ENCODE data around the gene TXN2.

DNA sequence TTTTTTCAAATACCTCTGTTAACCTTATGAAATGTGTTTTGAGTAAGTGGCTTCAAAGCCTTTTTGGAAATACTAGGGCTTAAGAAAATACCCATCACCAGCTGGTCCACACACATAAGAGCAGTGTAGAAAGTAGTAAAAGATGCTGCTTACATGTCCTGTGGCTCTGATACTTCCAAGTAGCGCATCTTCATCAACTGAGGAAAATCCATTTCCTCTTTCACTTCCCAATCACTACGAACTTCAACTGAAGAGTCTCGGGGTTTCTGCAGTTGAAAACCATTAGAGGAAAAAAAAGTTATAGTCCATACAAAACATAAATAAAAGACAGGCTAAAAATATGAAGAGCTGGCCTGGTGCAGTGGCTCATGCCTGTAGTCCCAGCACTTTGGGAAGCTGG, 39.0 kb upstream of the TXN2 start:
- TF ChIP-seq, protein P1, sequence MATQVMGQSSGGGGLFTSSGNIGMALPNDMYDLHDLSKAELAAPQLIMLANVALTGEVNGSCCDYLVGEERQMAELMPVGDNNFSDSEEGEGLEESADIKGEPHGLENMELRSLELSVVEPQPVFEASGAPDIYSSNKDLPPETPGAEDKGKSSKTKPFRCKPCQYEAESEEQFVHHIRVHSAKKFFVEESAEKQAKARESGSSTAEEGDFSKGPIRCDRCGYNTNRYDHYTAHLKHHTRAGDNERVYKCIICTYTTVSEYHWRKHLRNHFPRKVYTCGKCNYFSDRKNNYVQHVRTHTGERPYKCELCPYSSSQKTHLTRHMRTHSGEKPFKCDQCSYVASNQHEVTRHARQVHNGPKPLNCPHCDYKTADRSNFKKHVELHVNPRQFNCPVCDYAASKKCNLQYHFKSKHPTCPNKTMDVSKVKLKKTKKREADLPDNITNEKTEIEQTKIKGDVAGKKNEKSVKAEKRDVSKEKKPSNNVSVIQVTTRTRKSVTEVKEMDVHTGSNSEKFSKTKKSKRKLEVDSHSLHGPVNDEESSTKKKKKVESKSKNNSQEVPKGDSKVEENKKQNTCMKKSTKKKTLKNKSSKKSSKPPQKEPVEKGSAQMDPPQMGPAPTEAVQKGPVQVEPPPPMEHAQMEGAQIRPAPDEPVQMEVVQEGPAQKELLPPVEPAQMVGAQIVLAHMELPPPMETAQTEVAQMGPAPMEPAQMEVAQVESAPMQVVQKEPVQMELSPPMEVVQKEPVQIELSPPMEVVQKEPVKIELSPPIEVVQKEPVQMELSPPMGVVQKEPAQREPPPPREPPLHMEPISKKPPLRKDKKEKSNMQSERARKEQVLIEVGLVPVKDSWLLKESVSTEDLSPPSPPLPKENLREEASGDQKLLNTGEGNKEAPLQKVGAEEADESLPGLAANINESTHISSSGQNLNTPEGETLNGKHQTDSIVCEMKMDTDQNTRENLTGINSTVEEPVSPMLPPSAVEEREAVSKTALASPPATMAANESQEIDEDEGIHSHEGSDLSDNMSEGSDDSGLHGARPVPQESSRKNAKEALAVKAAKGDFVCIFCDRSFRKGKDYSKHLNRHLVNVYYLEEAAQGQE (IDR thresholded peaks at IDR 0.05; ENCODE audit: insufficient replicate concordance, low read depth): no peak
- TF ChIP-seq, protein P2, sequence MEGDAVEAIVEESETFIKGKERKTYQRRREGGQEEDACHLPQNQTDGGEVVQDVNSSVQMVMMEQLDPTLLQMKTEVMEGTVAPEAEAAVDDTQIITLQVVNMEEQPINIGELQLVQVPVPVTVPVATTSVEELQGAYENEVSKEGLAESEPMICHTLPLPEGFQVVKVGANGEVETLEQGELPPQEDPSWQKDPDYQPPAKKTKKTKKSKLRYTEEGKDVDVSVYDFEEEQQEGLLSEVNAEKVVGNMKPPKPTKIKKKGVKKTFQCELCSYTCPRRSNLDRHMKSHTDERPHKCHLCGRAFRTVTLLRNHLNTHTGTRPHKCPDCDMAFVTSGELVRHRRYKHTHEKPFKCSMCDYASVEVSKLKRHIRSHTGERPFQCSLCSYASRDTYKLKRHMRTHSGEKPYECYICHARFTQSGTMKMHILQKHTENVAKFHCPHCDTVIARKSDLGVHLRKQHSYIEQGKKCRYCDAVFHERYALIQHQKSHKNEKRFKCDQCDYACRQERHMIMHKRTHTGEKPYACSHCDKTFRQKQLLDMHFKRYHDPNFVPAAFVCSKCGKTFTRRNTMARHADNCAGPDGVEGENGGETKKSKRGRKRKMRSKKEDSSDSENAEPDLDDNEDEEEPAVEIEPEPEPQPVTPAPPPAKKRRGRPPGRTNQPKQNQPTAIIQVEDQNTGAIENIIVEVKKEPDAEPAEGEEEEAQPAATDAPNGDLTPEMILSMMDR (IDR thresholded peaks at IDR 0.05; ENCODE audit: insufficient read depth, low read length): no peak

All from HL-60 (cell line).